Activated CD4-positive, CD25-positive, alpha-beta regulatory T cell treated with anti-CD3 and anti-CD28 coated beads, Interleukin-2, amount 50 U/mL, for 16 hours (primary cell): ENCODE results near the gene AP2M1.
A peak's percentile ranks its signal among the peaks of the same experiment; 100 is the strongest.
"Not testable (repeated sequence)": the region's sequence is repeated elsewhere in the genome, so short reads cannot be mapped to it uniquely, and the experiment has no call there.

ENCODE experiments used
- DNase-seq: peaks from one replicate; pipeline ENCODE4 v3.0.0-alpha.2; 2020; ENCODE audit warnings: low read depth, low spot score

The AP2M1 gene

GRCh38 chr3:184174646-184175492, at the start of gene AP2M1:
TSS of gene AP2M1 (plus strand) at chr3:184174855. CDS start at chr3:184176994, 2,139 bp downstream.
- DNase-seq: peak; percentile 95

DNA sequence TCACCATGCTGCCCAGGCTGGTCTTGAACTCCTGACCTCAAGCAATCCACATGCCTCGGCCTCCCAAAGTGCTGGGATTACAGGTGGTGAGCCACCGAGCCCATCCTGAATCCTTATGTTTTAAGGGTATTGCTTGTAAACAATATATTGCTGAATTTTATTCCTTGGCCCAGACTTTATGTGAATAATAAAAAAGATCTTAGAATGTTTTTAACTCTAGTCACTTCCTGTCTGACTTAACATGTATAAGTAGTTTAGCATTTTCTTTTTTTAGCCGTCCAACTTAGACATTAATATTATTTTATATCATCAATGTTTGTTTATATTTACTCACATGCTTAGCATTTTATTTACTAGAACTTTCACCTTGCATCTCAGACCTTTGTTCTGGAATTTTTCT, 48.6 kb upstream of the AP2M1 start:
- no peak for DNase-seq

DNA sequence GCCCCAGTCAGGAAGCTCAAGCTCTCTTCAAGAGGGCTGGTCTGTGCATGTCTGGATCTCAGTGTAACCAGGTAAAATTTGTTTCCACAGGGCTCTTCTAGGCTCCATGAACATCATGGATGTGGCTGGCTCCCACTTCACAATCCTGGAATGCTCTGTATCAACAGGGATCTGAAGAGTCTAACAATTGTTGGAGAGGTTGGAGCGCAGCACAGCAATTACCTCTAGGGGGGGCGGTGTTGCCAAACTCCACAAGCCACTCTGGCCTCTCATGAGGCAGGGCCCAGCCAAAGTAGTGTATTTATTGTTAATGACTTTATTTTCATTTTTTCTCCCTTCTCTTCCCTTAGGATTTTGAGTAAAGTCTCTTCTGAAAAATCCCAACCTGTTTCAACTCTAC, 45.6 kb upstream of the AP2M1 start:
- no peak for DNase-seq

DNA sequence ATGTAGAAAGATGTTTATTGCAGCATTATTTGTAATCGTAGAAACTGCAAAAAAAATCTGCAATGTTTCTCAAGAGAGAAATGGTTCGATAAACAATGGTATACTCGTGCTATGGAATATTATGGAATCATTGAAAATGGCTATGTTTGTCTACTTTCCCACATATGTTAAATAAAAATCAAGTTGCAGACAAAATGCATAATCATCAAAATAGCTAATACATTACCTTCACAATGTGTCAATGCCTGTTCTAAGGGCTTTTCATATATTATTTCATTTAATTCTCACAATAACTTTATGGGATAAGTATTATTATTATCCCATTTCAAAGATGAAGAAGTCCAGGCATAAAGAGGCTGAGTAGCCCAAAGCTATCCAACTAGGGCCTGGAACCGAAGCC, 41.7 kb upstream of the AP2M1 start:
- no peak for DNase-seq

- no peak for DNase-seq
Observed at GRCh38 chr3:184133840-184134745, 40.6 kb upstream of the AP2M1 start.

- DNase-seq: no peak
Observed at GRCh38 chr3:184134746-184135148, 39.9 kb upstream of the AP2M1 start.

GRCh38 chr3:184135149-184135910, 39.3 kb upstream of the AP2M1 start, which contains the start of gene EIF2B5:
TSS of gene EIF2B5 (plus strand) at chr3:184135358. CDS start at chr3:184135386, 28 bp downstream.
- DNase-seq: peak; percentile 76

- DNase-seq: no peak
Observed at GRCh38 chr3:184135911-184136260, 38.8 kb upstream of the AP2M1 start.

DNA sequence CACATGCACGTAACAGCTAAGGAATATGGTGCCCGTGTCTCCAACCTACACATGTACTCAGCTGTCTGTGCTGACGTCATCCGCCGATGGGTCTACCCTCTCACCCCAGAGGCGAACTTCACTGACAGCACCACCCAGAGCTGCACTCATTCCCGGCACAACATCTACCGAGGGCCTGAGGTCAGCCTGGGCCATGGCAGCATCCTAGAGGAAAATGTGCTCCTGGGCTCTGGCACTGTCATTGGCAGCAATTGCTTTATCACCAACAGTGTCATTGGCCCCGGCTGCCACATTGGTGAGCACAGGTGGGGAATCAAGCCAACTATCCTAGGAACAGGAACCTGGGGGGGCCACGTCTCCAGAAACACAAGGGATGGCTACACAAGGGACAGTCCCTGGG, 34.2 kb upstream of the AP2M1 start:
- DNase-seq: no peak

DNA sequence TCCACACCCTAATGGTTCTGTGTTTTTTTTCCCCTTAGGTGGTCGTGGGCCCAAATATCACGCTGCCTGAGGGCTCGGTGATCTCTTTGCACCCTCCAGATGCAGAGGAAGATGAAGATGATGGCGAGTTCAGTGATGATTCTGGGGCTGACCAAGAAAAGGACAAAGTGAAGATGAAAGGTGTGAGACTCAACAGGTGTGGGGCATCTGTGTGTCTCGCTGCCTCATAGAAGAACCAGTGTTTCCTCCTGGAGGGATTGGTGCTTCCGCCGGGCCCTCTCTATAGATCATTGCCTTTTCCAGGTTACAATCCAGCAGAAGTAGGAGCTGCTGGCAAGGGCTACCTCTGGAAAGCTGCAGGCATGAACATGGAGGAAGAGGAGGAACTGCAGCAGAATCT, 32.5 kb upstream of the AP2M1 start:
- DNase-seq: no peak

DNA sequence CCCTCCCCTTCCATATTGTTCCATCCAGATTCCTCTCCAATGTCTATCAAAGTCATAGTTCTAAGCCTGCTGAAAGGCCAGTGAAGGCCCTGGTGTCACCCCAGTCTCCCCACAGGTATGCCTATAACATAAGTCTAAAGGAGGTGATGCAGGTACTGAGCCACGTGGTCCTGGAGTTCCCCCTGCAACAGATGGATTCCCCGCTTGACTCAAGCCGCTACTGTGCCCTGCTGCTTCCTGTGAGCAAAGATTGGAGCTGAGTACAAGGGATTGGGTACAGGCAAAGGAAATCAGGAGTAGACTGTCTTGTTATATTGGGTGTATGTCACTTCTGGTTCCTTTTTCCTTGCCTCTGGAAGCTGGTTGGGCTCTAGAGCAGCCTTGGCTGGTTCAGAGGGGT, 31.3 kb upstream of the AP2M1 start:
- DNase-seq: no peak

DNA sequence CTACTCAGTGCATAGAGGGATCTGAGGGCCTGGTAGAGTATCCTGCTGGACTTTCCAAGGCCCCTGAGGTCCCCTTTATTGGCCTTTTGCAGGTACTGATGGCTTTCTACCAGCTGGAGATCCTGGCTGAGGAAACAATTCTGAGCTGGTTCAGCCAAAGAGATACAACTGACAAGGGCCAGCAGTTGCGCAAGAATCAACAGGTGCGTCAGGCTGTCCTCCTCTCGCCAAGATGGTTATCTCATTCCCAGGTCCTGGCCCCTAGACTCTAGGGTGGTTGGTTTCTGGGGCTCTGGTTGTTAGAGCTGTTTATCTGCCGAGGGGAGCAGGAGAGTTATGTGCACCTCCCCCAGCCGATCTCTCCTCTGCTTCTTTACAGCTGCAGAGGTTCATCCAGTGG, 30.1 kb upstream of the AP2M1 start:
- DNase-seq: no peak

- DNase-seq: no peak
Observed at GRCh38 chr3:184145111-184145524, 29.5 kb upstream of the AP2M1 start.

- no peak for DNase-seq
Observed at GRCh38 chr3:184145751-184146270, 28.8 kb upstream of the AP2M1 start.

DNA sequence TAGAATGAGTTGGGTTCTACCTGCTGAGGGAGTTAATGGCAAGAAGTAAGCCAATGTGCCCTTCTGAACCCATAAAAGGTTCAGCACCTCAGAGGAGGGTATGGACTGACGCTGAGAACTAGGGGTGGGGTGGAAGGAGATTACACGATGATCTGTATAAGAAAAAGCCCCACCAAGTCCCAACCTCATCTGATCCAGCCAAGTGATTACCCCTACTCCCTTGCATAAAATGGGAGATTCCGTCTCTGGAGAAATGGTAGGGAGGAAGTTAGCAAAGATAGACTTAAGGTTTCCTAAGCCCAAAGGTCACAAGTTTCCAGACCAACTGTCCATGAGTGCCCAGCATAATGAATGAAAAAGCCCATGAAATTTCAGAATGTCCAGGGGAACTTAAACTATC, 26.6 kb upstream of the AP2M1 start:
- DNase-seq: no peak

GRCh38 chr3:184149123-184149522, 25.5 kb upstream of the AP2M1 start:
- DNase-seq: no peak

GRCh38 chr3:184149770-184150169, 24.9 kb upstream of the AP2M1 start:
- DNase-seq: not testable (repeated sequence)

DNA sequence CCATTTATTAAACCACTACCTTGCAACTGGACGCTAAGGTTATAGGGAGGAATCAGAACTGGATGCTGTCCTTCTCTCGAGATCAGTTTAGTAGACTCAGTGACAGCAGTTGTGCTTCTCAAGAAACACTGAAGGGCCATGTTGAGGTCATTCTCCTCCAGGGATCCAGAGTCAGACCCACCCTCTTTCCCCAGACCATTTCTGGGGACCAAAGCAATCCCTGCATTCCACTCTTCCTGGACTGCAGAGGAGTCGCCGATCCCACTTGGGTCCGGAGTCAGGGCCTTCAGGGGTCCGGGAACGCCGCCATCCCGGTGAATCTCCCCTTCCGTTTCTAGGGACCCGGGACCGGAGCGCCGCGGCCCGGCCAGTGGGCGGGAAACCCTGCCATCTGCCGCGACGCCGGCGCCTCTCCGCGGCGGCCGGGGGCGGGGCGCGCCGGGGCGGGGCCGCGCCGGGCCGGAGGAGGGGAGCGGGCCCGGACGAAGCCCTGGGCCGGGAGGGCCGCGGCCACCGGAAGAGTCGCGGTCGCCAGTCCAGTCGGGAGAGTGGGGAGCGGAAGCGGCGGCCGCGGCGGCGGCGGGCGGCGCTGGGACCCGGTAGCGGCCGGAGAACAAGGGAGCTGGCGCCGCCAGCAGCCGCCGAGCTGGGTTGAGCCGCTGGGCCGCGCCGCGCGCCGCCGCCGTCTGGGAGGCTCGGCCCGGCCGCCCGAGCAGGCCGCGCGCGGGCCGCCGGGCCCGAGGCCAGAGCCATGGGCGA, 19.6 kb upstream of the AP2M1 start, which contains the start of gene DVL3:
TSS of gene DVL3 (plus strand) at position 493 of the 759 bp plus-strand sequence. CDS start at position 752, 259 bp downstream.
- no peak for DNase-seq

- DNase-seq: no peak
Observed at GRCh38 chr3:184155644-184156521, 18.8 kb upstream of the AP2M1 start.

GRCh38 chr3:184156522-184156955, 18.1 kb upstream of the AP2M1 start:
- DNase-seq: no peak
